Ishikawa (cell line): Measurements from ENCODE around the gene FAM76B.

ENCODE experiments used
- EGR1 ChIP-seq: IDR thresholded peaks from 2 replicates; pipeline ENCODE4 v1.6.1; 2012
- EP300 ChIP-seq: IDR thresholded peaks from 2 replicates; pipeline ENCODE4 v1.6.1; 2012; ENCODE audit warnings: borderline replicate concordance
- RAD21 ChIP-seq: IDR thresholded peaks from 2 replicates; pipeline ENCODE4 v1.6.1; 2012; ENCODE audit warnings: low read depth
- TAF1 ChIP-seq: IDR thresholded peaks from 2 replicates; pipeline ENCODE4 v1.6.1; 2012; ENCODE audit warnings: low read depth, mild to moderate bottlenecking
- TEAD4 ChIP-seq: IDR thresholded peaks from 2 replicates; pipeline ENCODE4 v1.6.1; 2012
- USF1 ChIP-seq: IDR thresholded peaks from 2 replicates; pipeline ENCODE4 v1.6.1; 2012
- YY1 ChIP-seq: IDR thresholded peaks from 2 replicates; pipeline ENCODE4 v1.6.1; 2012; ENCODE audit warnings: low read depth
- TF ChIP-seq, protein P1 (sequence below): IDR thresholded peaks from 2 replicates; pipeline ENCODE4 v1.6.1; 2012

GRCh38 chr11:95832763-95833162, 43.2 kb upstream of the FAM76B start:
- TF ChIP-seq TAF1, result no peak
- no peak for TF ChIP-seq EP300
- no peak for TF ChIP-seq YY1
- no peak for TF ChIP-seq RAD21
- TF ChIP-seq USF1, result no peak
- no peak for TF ChIP-seq TEAD4
- TF ChIP-seq EGR1, result no peak
- TF ChIP-seq, protein P1, sequence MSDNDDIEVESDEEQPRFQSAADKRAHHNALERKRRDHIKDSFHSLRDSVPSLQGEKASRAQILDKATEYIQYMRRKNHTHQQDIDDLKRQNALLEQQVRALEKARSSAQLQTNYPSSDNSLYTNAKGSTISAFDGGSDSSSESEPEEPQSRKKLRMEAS, result no peak
